Endodermal cell (in vitro differentiated cells): ENCODE results near the gene GINS1. TPM values are rescaled to one million over a fixed set of nuclear protein-coding genes. Genes with fewer than 3 reads are reported as not detected.

Experiments
- DNase-seq: peaks from one replicate; pipeline ENCODE4 v3.0.0-alpha.2; 2017
- H3K27ac ChIP-seq: 2 replicates; pipeline ENCODE4 v1.5.1; 2013; ENCODE audit warnings: mild to moderate bottlenecking, low read depth, low read length, moderate library complexity
- H3K27me3 ChIP-seq: 2 replicates; pipeline ENCODE4 v1.6.1; 2013; ENCODE audit warnings: mild to moderate bottlenecking, low read length, moderate library complexity; ENCODE audit not compliant: insufficient read depth, control insufficient read depth, poor library complexity, severe bottlenecking
- H3K36me3 ChIP-seq: 2 replicates; pipeline ENCODE4 v1.7.0; 2013; ENCODE audit warnings: mild to moderate bottlenecking, low read length, moderate library complexity; ENCODE audit not compliant: control insufficient read depth, insufficient read depth
- H3K4me1 ChIP-seq: one replicate; pipeline ENCODE4 v1.7.0; 2013; ENCODE audit warnings: low read length; ENCODE audit not compliant: control insufficient read depth, insufficient read depth
- H3K4me3 ChIP-seq: 2 replicates; pipeline ENCODE4 v1.5.1; 2013; ENCODE audit warnings: mild to moderate bottlenecking, low read length, moderate library complexity
- H3K9ac ChIP-seq: 2 replicates; pipeline ENCODE4 v1.6.1; 2013; ENCODE audit warnings: mild to moderate bottlenecking, low read length, moderate library complexity; ENCODE audit not compliant: poor library complexity, severe bottlenecking; ENCODE audit errors: extremely low read depth
- H3K9me3 ChIP-seq: 2 replicates; pipeline ENCODE4 v1.6.1; 2013; ENCODE audit warnings: mild to moderate bottlenecking, low read length, moderate library complexity; ENCODE audit not compliant: control insufficient read depth
- H3K27ac Mint-ChIP-seq: 2 replicates; pipeline ENCODE4 v1.8.0; 2020; ENCODE audit warnings: mixed read lengths
- H3K27me3 Mint-ChIP-seq: 2 replicates; pipeline ENCODE4 v1.8.0; 2021; ENCODE audit warnings: mild to moderate bottlenecking, mixed read lengths; ENCODE audit not compliant: insufficient read depth
- H3K36me3 Mint-ChIP-seq: 2 replicates; pipeline ENCODE4 v1.8.0; 2020; ENCODE audit warnings: low read depth, mixed read lengths
- H3K4me1 Mint-ChIP-seq: 2 replicates; pipeline ENCODE4 v1.8.0; 2020; ENCODE audit warnings: mixed read lengths
- H3K4me3 Mint-ChIP-seq: 2 replicates; pipeline ENCODE4 v1.8.0; 2020; ENCODE audit warnings: mild to moderate bottlenecking, moderate library complexity, mixed read lengths
- H3K9me3 Mint-ChIP-seq: 2 replicates; pipeline ENCODE4 v1.8.0; 2020; ENCODE audit warnings: mild to moderate bottlenecking, mixed read lengths
- WGBS, 2 experiments: methylation state at CpG; one replicate each; pipeline versions ENCODE4 v1.1.5 to v1.1.7; 2013; ENCODE audit warnings: missing lambda C conversion rate in 2 of 2, mixed read lengths in 1 of 2; ENCODE audit not compliant: insufficient coverage in 1 of 2, insufficient read length in 1 of 2; 5-methylcytosine and 5-hydroxymethylcytosine counted together
- total RNA-seq, 2 donors: library from RNA; stranded (reverse); fragmentation: NEBNext Ultra II Directional in 1 of 2; extraction: Animal tissue kit (Norgen Biotek cat#: 25700) in 1 of 2; gene quantifications; 2 replicates in 1 of 2; 3 replicates in 1 of 2; pipeline ENCODE4 v1.2.1, GENCODE V29; 2021
- TF ChIP-seq, protein P1 (sequence below): fragments of 200-600 bp; sonication (generic); conservative IDR thresholded peaks from 2 replicates; pipeline ENCODE4 v1.5.0; 2021; ENCODE audit warnings: antibody characterized with exemption, mild to moderate bottlenecking

GINS1 gene
- total RNA-seq, 2 donors from 2014 or later: 40.2 to 48.6 TPM

DNA sequence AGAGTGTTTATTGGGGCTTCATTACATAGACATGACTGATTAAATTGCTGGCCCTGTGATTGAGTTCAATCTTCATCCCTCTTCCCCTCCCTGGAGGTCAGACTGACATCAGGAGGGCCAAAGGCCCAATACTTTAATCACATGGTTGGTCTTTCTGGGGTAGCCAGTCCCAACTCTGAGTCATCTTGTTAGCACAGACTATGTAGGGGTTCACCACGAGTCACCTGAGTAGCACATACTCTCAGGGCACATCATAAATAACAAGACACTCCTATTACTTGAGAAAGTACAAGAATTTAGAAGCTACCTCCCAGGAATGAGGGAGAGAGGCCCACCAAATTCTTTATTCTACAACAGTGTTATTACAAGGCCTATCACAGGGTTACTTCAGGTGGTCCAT lies 11.3 kb downstream of the GINS1 start:
- Mint-ChIP-seq H3K4me3 (no peak overlapping the region), H3K9me3 (no peaks in the 10 kb centered on the region), H3K36me3 (peaks cover 68% of the 10 kb centered on the region), H3K4me1 (no peaks in the 10 kb centered on the region), H3K27me3 (no peaks in the 10 kb centered on the region), H3K27ac (no peak overlapping the region)
- no peaks in the 10 kb centered on the region for H3K27me3 ChIP-seq
- no peak overlapping the region for H3K9ac ChIP-seq
- H3K9me3 ChIP-seq: no peaks in the 10 kb centered on the region
- TF ChIP-seq, protein P1, sequence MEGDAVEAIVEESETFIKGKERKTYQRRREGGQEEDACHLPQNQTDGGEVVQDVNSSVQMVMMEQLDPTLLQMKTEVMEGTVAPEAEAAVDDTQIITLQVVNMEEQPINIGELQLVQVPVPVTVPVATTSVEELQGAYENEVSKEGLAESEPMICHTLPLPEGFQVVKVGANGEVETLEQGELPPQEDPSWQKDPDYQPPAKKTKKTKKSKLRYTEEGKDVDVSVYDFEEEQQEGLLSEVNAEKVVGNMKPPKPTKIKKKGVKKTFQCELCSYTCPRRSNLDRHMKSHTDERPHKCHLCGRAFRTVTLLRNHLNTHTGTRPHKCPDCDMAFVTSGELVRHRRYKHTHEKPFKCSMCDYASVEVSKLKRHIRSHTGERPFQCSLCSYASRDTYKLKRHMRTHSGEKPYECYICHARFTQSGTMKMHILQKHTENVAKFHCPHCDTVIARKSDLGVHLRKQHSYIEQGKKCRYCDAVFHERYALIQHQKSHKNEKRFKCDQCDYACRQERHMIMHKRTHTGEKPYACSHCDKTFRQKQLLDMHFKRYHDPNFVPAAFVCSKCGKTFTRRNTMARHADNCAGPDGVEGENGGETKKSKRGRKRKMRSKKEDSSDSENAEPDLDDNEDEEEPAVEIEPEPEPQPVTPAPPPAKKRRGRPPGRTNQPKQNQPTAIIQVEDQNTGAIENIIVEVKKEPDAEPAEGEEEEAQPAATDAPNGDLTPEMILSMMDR: no peak
- no peak overlapping the region for H3K27ac ChIP-seq
- H3K4me1 ChIP-seq: no peaks in the 10 kb centered on the region
- H3K36me3 ChIP-seq: peaks cover 91% of the 10 kb centered on the region
- H3K4me3 ChIP-seq: no peak overlapping the region
- DNase-seq: no peak
- 95% methylated on average over 1 of the region's 1 CpG; no CpG with 5 or more reads in 1 of the 2 experiments for WGBS, 2 experiments

DNA sequence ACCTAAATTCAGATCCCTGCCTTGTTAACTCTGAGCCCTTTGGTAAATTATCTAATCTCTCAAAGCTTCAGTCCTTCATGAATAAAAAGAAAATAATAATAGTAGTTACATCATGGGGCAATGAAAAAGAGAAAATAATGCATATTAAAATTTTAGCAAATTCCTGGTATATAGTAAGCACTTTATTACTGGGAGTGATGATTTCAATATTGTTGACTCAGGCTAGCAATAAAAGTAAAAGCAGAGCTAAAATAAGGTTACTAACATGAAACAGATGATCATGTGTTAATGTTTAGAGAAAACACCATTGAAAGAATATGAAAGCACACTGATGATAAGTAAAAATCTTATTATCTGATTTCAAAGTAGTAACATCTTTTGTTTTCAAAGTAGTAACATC lies 13.6 kb downstream of the GINS1 start:
- Histone ChIP-seq H3K9me3 (peaks cover 4% of the 10 kb centered on the region), H3K4me1 (no peaks in the 10 kb centered on the region), H3K9ac (no peak overlapping the region), H3K27ac (no peak overlapping the region), H3K36me3 (peaks cover 93% of the 10 kb centered on the region), H3K27me3 (no peaks in the 10 kb centered on the region), H3K4me3 (no peak overlapping the region)
- Mint-ChIP-seq H3K27me3 (no peaks in the 10 kb centered on the region), H3K27ac (no peak overlapping the region), H3K4me1 (no peaks in the 10 kb centered on the region), H3K9me3 (no peaks in the 10 kb centered on the region), H3K36me3 (peaks cover 74% of the 10 kb centered on the region), H3K4me3 (no peak overlapping the region)
- no peak for DNase-seq
- TF ChIP-seq, protein P1: no peak

DNA sequence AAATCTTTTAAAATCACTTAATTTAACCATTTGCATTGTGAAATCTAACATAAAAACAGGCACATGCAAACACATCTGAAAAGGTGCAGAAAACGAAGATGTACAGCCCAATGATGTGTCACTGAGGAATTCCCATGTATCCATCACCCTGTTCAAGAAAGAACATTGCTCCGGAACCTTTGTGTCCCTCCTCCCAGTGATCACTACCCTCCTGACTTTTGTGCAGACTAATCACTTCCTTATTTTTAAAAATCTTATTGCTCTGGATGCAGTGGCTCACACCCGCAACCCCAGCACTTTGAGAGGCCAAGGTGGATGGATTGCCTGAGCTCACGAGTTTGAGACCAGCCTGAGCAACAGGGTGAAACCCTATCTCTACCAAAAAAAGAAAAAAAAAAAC lies 14.6 kb downstream of the GINS1 start:
- Mint-ChIP-seq H3K27me3 (no peaks in the 10 kb centered on the region), H3K9me3 (peaks cover 4% of the 10 kb centered on the region), H3K4me3 (no peak overlapping the region), H3K4me1 (no peaks in the 10 kb centered on the region), H3K27ac (no peak overlapping the region), H3K36me3 (peaks cover 79% of the 10 kb centered on the region)
- Histone ChIP-seq H3K9ac (no peak overlapping the region), H3K36me3 (peaks cover 93% of the 10 kb centered on the region), H3K4me3 (no peak overlapping the region), H3K9me3 (peaks cover 14% of the 10 kb centered on the region), H3K27ac (no peak overlapping the region), H3K4me1 (no peaks in the 10 kb centered on the region), H3K27me3 (no peaks in the 10 kb centered on the region)
- DNase-seq: no peak
- TF ChIP-seq, protein P1: no peak
- 92 to 93% methylated on average over 2 to 4 of the region's 4 CpGs for WGBS, 2 experiments
